Measurements from ENCODE around the gene COX8C. TPM values are rescaled to one million over a fixed set of nuclear protein-coding genes. Genes with fewer than 3 reads are reported as not detected.

COX8C gene
- not detected in 2 replicates for total RNA-seq (2014; rRNA removed)
- Bru-seq, nascent RNA: percentile 38 among the genes with signal in this experiment
- percentile 41 among the genes with signal in this experiment for BruChase-seq, experiment 1, labeled RNA remaining after a 6-hour chase
- BruChase-seq, experiment 2, labeled RNA remaining after a 2-hour chase: percentile 50 among the genes with signal in this experiment
- long read RNA-seq: 0 reads

DNA sequence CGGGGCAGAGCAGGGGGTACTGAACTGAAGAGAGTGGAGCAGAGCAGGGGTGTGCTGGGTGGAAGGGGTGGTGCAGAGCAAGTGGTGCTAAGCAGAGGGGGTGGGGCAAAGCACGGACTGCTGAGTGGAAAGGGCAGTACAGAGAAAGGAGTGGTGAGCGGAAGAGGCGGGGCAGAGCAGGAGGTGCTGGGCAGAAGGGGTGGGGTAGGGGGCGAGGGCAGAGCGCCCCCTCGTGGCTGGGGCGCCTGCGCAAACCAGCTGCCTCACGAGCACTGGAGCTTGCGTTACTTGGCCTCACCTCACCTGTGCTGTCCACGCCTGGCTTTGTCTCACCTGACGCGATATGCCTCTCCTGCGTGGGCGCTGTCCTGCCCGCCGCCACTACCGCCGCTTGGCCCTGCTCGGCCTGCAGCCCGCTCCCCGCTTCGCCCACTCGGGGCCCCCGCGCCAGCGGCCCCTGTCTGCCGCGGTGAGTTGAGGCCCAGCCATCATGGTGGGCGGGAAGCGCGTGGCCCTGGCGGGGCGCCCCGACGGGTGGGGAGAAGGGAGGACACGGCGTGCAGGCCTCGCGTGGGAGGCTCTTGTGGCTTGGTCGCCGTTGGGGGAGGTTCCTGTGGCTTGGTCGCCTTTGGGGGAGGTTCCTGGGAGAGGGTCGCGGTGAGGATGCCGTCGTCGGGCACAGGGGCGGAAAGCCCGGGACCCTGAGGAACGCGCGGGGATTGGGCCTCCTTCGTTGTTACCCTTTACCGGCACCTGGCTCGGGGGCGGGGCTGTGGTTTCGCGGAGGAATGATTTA is at the start of gene COX8C:
Gene COX8C (plus strand): TSS at position 257 of the 796 bp plus-strand sequence. CDS start 87 bp downstream, at position 344.
- DNase-seq: no peak
- H3K9ac ChIP-seq (ENCODE audit: low read length): no peak within 1 kb of the TSS
- no peak within 1 kb of the TSS for H3K27ac ChIP-seq (ENCODE audit: low read length)
- H3K4me3 ChIP-seq (ENCODE audit: low read length): no peak within 1 kb of the TSS
- no peaks in the 10 kb centered on the region for H3K9me3 ChIP-seq (ENCODE audit: low read length)
- H3K36me3 ChIP-seq (ENCODE audit: low read depth, low read length): no peaks in the 10 kb centered on the region
- H2AFZ ChIP-seq (ENCODE audit: low read length): no peak within 1 kb of the TSS
- TF ChIP-seq EZH2 (IDR thresholded peaks at IDR 0.05; ENCODE audit: low read length, unreplicated experiment) (no peak), CTCF (conservative IDR thresholded peaks at IDR 0.05; ENCODE audit: low read depth, low read length) (peak; percentile 34; the same call in 1 of the 2 replicates), EZH2phosphoT487 (IDR thresholded peaks at IDR 0.05; ENCODE audit: borderline replicate concordance, low read length) (no peak)
- BruUV-seq (replicated peaks): no TSS peak
- ATAC-seq: no peak
- CTCF ChIA-PET: no interaction called here
- H3K27me3 ChIP-seq (ENCODE audit: low read length): no peaks in the 10 kb centered on the region
- no peaks in the 10 kb centered on the region for H3K79me2 ChIP-seq (ENCODE audit: low read length)
- H3F3A ChIP-seq (ENCODE audit: low read length, unreplicated experiment): no peaks in the 10 kb centered on the region
- intact Hi-C loops (cut with micrococcal nuclease): no loop called here
- no peaks in the 10 kb centered on the region for H4K20me1 ChIP-seq (ENCODE audit: low read length)
- H3K4me2 ChIP-seq (ENCODE audit: low read length): no peak within 1 kb of the TSS
- POLR2A ChIA-PET (ENCODE audit: unreplicated experiment): no interaction called here
- no peaks in the 10 kb centered on the region for H3K4me1 ChIP-seq (ENCODE audit: insufficient read depth, low read length)
- H3K9me2 ChIP-seq (replicated peaks; ENCODE audit: low read length): no peaks in the 10 kb centered on the region

DNA sequence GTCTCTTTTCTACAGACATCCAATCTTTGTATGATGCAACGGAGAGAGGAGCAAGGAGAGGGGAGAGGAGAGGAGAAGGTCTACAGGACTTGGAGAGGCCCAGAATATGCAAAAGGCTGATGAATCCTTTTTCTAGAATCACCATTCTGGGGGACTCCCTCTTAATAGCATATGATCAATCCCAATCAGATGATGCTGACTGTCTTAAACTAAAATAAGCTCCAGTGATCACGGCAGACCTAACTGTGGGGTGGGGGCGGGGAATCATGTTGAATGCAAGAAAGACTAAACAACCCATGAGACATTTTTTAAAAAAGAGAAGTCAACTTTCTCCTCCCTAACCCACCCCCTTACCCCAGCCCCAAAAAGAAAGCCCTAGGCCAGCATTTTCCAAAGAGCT is 47.6 kb upstream of the COX8C start:
- no peak overlapping the region for H3K27ac ChIP-seq (ENCODE audit: low read length)
- peaks cover 9% of the 10 kb centered on the region for H3K4me1 ChIP-seq (ENCODE audit: insufficient read depth, low read length)
- no peaks in the 10 kb centered on the region for H3K9me3 ChIP-seq (ENCODE audit: low read length)
- H4K20me1 ChIP-seq (ENCODE audit: low read length): no peaks in the 10 kb centered on the region
- H2AFZ ChIP-seq (ENCODE audit: low read length): no peak overlapping the region
- H3K36me3 ChIP-seq (ENCODE audit: low read depth, low read length): no peaks in the 10 kb centered on the region
- BruUV-seq (replicated peaks): no TSS peak
- TF ChIP-seq CTCF (conservative IDR thresholded peaks at IDR 0.05; ENCODE audit: low read depth, low read length) (no peak), EZH2 (IDR thresholded peaks at IDR 0.05; ENCODE audit: low read length, unreplicated experiment) (no peak), EZH2phosphoT487 (IDR thresholded peaks at IDR 0.05; ENCODE audit: borderline replicate concordance, low read length) (no peak)
- H3K9ac ChIP-seq (ENCODE audit: low read length): no peak overlapping the region
- no peak for ATAC-seq
- no peak for DNase-seq
- peaks cover 98% of the 10 kb centered on the region for H3K79me2 ChIP-seq (ENCODE audit: low read length)
- CTCF ChIA-PET: no interaction called here
- no peak overlapping the region for H3K4me2 ChIP-seq (ENCODE audit: low read length)
- H3K27me3 ChIP-seq (ENCODE audit: low read length): no peaks in the 10 kb centered on the region
- no peaks in the 10 kb centered on the region for H3F3A ChIP-seq (ENCODE audit: low read length, unreplicated experiment)
- H3K9me2 ChIP-seq (replicated peaks; ENCODE audit: low read length): no peaks in the 10 kb centered on the region
- intact Hi-C loops (cut with micrococcal nuclease): no loop called here
- H3K4me3 ChIP-seq (ENCODE audit: low read length): no peak overlapping the region
- POLR2A ChIA-PET (ENCODE audit: unreplicated experiment): no interaction called here

DNA sequence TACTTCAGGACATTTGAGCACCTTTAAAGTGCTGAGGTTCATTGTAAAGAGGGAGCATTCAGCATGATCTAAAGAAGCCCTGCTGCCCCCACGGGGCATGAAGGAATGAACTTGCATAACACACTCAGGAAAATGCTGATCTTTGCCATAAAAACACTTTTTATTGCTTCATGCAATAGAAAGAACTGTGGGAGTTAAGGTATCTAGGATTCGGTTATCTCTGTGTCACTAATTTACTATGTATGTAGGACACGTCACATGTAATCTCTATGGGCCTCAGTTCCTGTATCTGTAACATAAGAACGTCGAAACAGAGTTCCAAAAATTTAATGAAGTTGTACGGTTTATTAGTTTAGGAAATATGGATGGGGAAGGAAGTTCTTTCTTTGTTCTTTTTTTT is 47.1 kb upstream of the COX8C start:
- ATAC-seq (no peak), DNase-seq (no peak)
- Histone ChIP-seq H3K4me1 (ENCODE audit: insufficient read depth, low read length) (peaks cover 9% of the 10 kb centered on the region), H3K9ac (ENCODE audit: low read length) (no peak overlapping the region), H3F3A (ENCODE audit: low read length, unreplicated experiment) (no peaks in the 10 kb centered on the region), H3K9me3 (ENCODE audit: low read length) (no peaks in the 10 kb centered on the region), H3K4me3 (ENCODE audit: low read length) (no peak overlapping the region), H3K36me3 (ENCODE audit: low read depth, low read length) (no peaks in the 10 kb centered on the region), H3K9me2 (replicated peaks; ENCODE audit: low read length) (no peaks in the 10 kb centered on the region), H2AFZ (ENCODE audit: low read length) (no peak overlapping the region), H3K27ac (ENCODE audit: low read length) (no peak overlapping the region), H3K79me2 (ENCODE audit: low read length) (peaks cover 98% of the 10 kb centered on the region), H3K27me3 (ENCODE audit: low read length) (no peaks in the 10 kb centered on the region), H4K20me1 (ENCODE audit: low read length) (no peaks in the 10 kb centered on the region), H3K4me2 (ENCODE audit: low read length) (no peak overlapping the region)
- intact Hi-C loops (cut with micrococcal nuclease): no loop called here
- no peak for TF ChIP-seq EZH2 (IDR thresholded peaks at IDR 0.05; ENCODE audit: low read length, unreplicated experiment)
- TF ChIP-seq CTCF (conservative IDR thresholded peaks at IDR 0.05; ENCODE audit: low read depth, low read length): no peak
- no peak for TF ChIP-seq EZH2phosphoT487 (IDR thresholded peaks at IDR 0.05; ENCODE audit: borderline replicate concordance, low read length)
- BruUV-seq (replicated peaks): no TSS peak
- ChIA-PET POLR2A (ENCODE audit: unreplicated experiment) (no interaction called here), CTCF (no interaction called here)
